IPS-11a (cell line): ENCODE measurements around the gene FXYD1.

Experiments used
- H3K4me3 ChIP-seq: one replicate; pipeline ENCODE4 v1.5.1; 2013; ENCODE audit warnings: low read depth, low read length, control low read depth

Gene FXYD1

GRCh38 chr19:35160629-35161433, 22.2 kb downstream of the FXYD1 start:
- H3K4me3 ChIP-seq: no peak overlapping the region

DNA sequence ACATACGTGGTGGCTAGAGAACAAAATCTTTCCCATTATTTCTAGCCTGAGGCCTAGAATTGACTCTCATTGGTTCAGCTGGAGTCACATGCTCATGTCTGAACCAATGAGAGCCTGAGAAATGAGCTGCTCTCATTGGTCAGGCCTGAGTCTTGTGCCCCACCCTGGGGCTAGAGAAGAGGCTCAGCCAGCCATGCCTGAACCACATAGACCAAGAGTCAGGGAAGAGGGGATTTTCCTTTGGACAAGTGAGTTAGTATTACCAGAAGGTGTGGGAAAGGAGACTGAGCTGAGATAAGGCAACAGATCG, 22.8 kb downstream of the FXYD1 start:
- H3K4me3 ChIP-seq: no peak overlapping the region

- no peak overlapping the region for H3K4me3 ChIP-seq
Observed at GRCh38 chr19:35162471-35163326, 24.1 kb downstream of the FXYD1 start.

DNA sequence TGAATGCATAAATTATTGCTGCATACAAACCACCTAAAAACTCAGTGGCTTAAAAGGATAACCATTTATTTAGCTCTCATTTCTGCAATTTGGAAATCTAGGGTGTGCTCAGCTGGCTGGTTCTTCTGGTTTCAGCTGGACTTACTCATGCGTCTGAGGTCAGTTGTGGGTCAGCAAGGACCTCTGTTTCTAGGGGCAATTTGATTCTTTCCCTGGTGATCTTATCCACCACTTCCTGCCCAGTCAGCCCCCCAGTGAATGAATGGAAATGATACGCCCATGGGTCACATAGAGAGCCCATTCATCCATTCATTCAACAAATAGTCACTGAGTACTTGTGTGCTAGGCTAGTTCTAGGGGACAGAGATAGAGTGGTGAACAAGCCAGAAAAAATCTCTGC, 25.8 kb downstream of the FXYD1 start:
- no peak overlapping the region for H3K4me3 ChIP-seq

- H3K4me3 ChIP-seq: no peak overlapping the region
Observed at GRCh38 chr19:35165200-35166058, 26.8 kb downstream of the FXYD1 start.

- H3K4me3 ChIP-seq: no peak overlapping the region
Observed at GRCh38 chr19:35166100-35167063, 27.8 kb downstream of the FXYD1 start.

GRCh38 chr19:35167251-35168119, 28.9 kb downstream of the FXYD1 start:
- no peak overlapping the region for H3K4me3 ChIP-seq

DNA sequence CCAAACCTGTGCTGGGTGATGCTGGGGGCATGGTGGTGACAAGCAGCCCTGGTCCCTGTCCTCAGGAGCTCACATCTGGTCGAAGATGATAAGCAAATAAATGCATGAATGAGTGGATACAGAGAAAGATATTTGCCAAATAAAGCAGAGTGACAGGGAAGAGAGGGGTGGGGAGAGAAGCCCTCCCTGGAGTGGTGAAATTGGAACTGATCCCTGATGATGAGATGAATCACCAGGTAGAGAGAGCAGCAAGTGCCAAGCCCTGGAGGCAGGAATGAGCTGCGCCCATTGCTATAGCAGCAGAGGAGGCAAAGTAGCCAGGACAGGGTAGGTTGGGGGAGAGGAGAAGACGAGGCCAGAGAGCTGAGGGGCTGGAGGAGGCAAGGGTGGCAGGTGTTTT, 29.6 kb downstream of the FXYD1 start:
- H3K4me3 ChIP-seq: no peak overlapping the region

DNA sequence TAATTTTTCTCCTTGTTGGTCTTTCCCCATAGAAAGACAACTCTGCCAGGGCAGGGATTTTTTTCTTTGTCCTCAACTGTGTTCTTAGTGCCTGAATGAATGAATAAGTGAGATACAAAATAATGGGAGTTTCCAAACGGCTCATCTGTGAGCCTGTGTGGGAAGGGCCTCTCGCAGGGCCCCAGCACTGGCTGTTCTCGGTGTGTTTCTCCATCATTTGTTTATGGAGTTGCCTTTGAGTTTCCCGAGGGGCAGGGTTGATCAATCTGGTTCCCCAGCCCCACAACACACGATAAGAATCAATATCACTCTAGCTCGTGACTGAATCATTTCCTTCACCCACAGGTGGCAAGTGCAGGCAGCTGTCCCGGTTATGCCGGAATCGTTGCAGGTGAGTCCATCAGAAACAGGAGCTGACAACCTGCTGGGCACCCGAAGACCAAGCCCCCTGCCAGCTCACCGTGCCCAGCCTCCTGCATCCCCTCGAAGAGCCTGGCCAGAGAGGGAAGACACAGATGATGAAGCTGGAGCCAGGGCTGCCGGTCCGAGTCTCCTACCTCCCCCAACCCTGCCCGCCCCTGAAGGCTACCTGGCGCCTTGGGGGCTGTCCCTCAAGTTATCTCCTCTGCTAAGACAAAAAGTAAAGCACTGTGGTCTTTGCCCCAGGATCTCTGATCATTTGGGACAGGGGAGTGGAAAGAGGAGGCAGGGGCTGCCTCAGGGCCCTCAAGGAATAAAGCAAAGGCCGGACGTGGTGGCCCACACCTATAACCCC, 30.8 kb downstream of the FXYD1 start:
- H3K4me3 ChIP-seq: no peak overlapping the region

- H3K4me3 ChIP-seq: no peak overlapping the region
Observed at GRCh38 chr19:35170359-35171061, 31.9 kb downstream of the FXYD1 start.

GRCh38 chr19:35171730-35172129, 33.1 kb downstream of the FXYD1 start:
- H3K4me3 ChIP-seq: no peak overlapping the region

GRCh38 chr19:35174226-35174625, 35.6 kb downstream of the FXYD1 start:
- H3K4me3 ChIP-seq: no peak overlapping the region

GRCh38 chr19:35176181-35176570, 37.6 kb downstream of the FXYD1 start:
- no peak overlapping the region for H3K4me3 ChIP-seq

- H3K4me3 ChIP-seq: no peak overlapping the region
Observed at GRCh38 chr19:35177377-35178274, 39.0 kb downstream of the FXYD1 start.

- no peak overlapping the region for H3K4me3 ChIP-seq
Observed at GRCh38 chr19:35178701-35179100, 40.1 kb downstream of the FXYD1 start.

- H3K4me3 ChIP-seq: no peak overlapping the region
Observed at GRCh38 chr19:35179830-35180229, 41.2 kb downstream of the FXYD1 start.

GRCh38 chr19:35181387-35181786, 42.8 kb downstream of the FXYD1 start:
- H3K4me3 ChIP-seq: no peak overlapping the region
